GM12878 (cell line): Measurements from ENCODE around the gene OSBPL7.

Experiments used
- GATAD2B ChIP-seq: fragments of 450-650 bp; conservative IDR thresholded peaks from 2 replicates; pipeline ENCODE4 v1.6.1; 2017; ENCODE audit warnings: low read depth, mild to moderate bottlenecking, moderate library complexity
- NR2C2 ChIP-seq: IDR thresholded peaks from 2 replicates; pipeline ENCODE4 v1.6.1; 2011; ENCODE audit warnings: borderline replicate concordance, low read depth; ENCODE audit not compliant: control insufficient read depth, insufficient read length
- RAD21 ChIP-seq: IDR thresholded peaks from 2 replicates; pipeline ENCODE4 v1.6.1; 2011; ENCODE audit warnings: mild to moderate bottlenecking, low read depth, low read length, moderate library complexity; ENCODE audit not compliant: insufficient read depth

GRCh38 chr17:47867813-47868533 is 46.4 kb upstream of the OSBPL7 start:
- no peak for TF ChIP-seq NR2C2
- no peak for TF ChIP-seq GATAD2B
- no peak for TF ChIP-seq RAD21
